HG03571 (cell line): ENCODE data around the gene SNRNP35.
"Not testable (repeated sequence)": the region's sequence is repeated elsewhere in the genome, so short reads cannot be mapped to it uniquely, and the experiment has no call there.

ENCODE experiments used
- ATAC-seq: cut with Tn5 transposase; IDR thresholded peaks from one replicate; pipeline ENCODE4 v1.9.1; 2021; ENCODE audit not compliant: unreplicated experiment

SNRNP35 gene

GRCh38 chr12:123488539-123489230 lies 30.7 kb downstream of the SNRNP35 start:
- no peak for ATAC-seq

GRCh38 chr12:123489580-123489979 lies 31.6 kb downstream of the SNRNP35 start:
- no peak for ATAC-seq

GRCh38 chr12:123490089-123490488 lies 32.1 kb downstream of the SNRNP35 start:
- ATAC-seq = no peak

GRCh38 chr12:123491056-123491455 lies 33.1 kb downstream of the SNRNP35 start:
- ATAC-seq = no peak

- no peak for ATAC-seq
These were observed 33.5 kb downstream of the SNRNP35 start for GRCh38 chr12:123491481-123491880.

GRCh38 chr12:123492339-123493039 lies 34.5 kb downstream of the SNRNP35 start:
- not testable (repeated sequence) for ATAC-seq

GRCh38 chr12:123494124-123494851 lies 36.3 kb downstream of the SNRNP35 start:
- no peak for ATAC-seq

GRCh38 chr12:123497065-123497464 lies 39.1 kb downstream of the SNRNP35 start:
- ATAC-seq = no peak

GRCh38 chr12:123498126-123498825 lies 40.3 kb downstream of the SNRNP35 start:
- ATAC-seq = no peak

GRCh38 chr12:123499332-123499731 lies 41.4 kb downstream of the SNRNP35 start:
- no peak for ATAC-seq

GRCh38 chr12:123502163-123502704 lies 44.3 kb downstream of the SNRNP35 start:
- no peak for ATAC-seq

- no peak for ATAC-seq
These were observed 48.3 kb downstream of the SNRNP35 start for GRCh38 chr12:123506059-123506842.

GRCh38 chr12:123506843-123507236 lies 48.9 kb downstream of the SNRNP35 start:
- no peak for ATAC-seq

GRCh38 chr12:123512838-123513665 lies 55.1 kb downstream of the SNRNP35 start:
- no peak for ATAC-seq

GRCh38 chr12:123513805-123514204 lies 55.9 kb downstream of the SNRNP35 start:
- no peak for ATAC-seq

GRCh38 chr12:123514582-123515221 lies 56.8 kb downstream of the SNRNP35 start:
- ATAC-seq = not testable (repeated sequence)

- no peak for ATAC-seq
These were observed 58.4 kb downstream of the SNRNP35 start for GRCh38 chr12:123516216-123516780.
